H1 (cell line): ENCODE data around the gene RBM4B. TPM values are rescaled to one million over a fixed set of nuclear protein-coding genes. Genes with fewer than 3 reads are reported as not detected.

ENCODE experiments used
- CHD7 ChIP-seq: fragments of 300-600 bp; sonication (generic); IDR thresholded peaks from 2 replicates; pipeline ENCODE4 v1.7.1; 2012; ENCODE audit warnings: low read length, moderate library complexity, mild to moderate bottlenecking, inconsistent platforms; ENCODE audit not compliant: insufficient replicate concordance
- CTCF ChIP-seq, 3 experiments: IDR thresholded peaks; 1 replicate in 2 of 3; 2 replicates in 1 of 3; pipeline versions ENCODE4 v1.5.1 to v1.6.1; 2011; ENCODE audit warnings: low read length in 3 of 3, mild to moderate bottlenecking in 3 of 3, inconsistent platforms in 2 of 3, low read depth in 1 of 3, moderate library complexity in 1 of 3; ENCODE audit not compliant: insufficient read depth in 1 of 3; ENCODE audit errors: control extremely low read depth in 1 of 3
- GABPA ChIP-seq: IDR thresholded peaks from 2 replicates; pipeline ENCODE4 v1.6.1; 2011; ENCODE audit warnings: mild to moderate bottlenecking, low read length, moderate library complexity, borderline replicate concordance; ENCODE audit not compliant: insufficient read depth
- GTF2F1 ChIP-seq: IDR thresholded peaks from 2 replicates; pipeline ENCODE4 v1.6.1; 2012; ENCODE audit warnings: low read depth, low read length, improper control_type of control experiment, borderline replicate concordance
- HDAC2 ChIP-seq, 2 experiments: fragments of 300-600 bp in 1 of 2; sonication (generic) in 1 of 2; IDR thresholded peaks; 2 replicates each; pipeline ENCODE4 v1.6.1; 2011 to 2012; ENCODE audit warnings: low read depth in 2 of 2, low read length in 2 of 2, mild to moderate bottlenecking in 2 of 2, moderate library complexity in 2 of 2, borderline replicate concordance in 1 of 2, inconsistent platforms in 1 of 2
- KDM4A ChIP-seq: IDR thresholded peaks from one replicate; pipeline ENCODE4 v1.7.1; 2012; ENCODE audit warnings: low read depth, mild to moderate bottlenecking, moderate library complexity, low read length, inconsistent platforms; ENCODE audit not compliant: severe bottlenecking
- RXRA ChIP-seq: IDR thresholded peaks from 2 replicates; pipeline ENCODE4 v1.6.1; 2011; ENCODE audit warnings: low read depth, mild to moderate bottlenecking, low read length, moderate library complexity; ENCODE audit not compliant: insufficient read depth
- ZNF274 ChIP-seq: IDR thresholded peaks from 2 replicates; pipeline ENCODE4 v1.7.0; 2012; ENCODE audit warnings: low read length, borderline replicate concordance; ENCODE audit errors: extremely low read depth
- polyA plus RNA-seq, 7 experiments: library from polyadenylated mRNA; depleted of rRNA in 3 of 7; stranded (reverse) in 5 of 7; unstranded in 2 of 7; fragments of >200 nt in 5 of 7; fragments of 200-250 nt in 2 of 7; gene quantifications; 1 replicate in 5 of 7; 2 replicates in 1 of 7; 4 replicates in 1 of 7; pipeline versions ENCODE4 v1.2.1 to v1.2.3, GENCODE V29; 2011 to 2013; ENCODE audit warnings: missing spikeins in 2 of 7, mixed read lengths in 2 of 7
- total RNA-seq: library from RNA; stranded (reverse); fragmentation: NEBNext Ultra II Directional; extraction: Animal tissue kit (Norgen Biotek cat#: 25700); gene quantifications from 2 replicates; pipeline ENCODE4 v1.2.1, GENCODE V29; 2021

The RBM4B gene
- total and polyA plus RNA-seq, 2 of the 8 experiments (the other 6 are each of a cell fraction or from before 2014, with no cell fraction given): 27.5 to 30.5 TPM

DNA sequence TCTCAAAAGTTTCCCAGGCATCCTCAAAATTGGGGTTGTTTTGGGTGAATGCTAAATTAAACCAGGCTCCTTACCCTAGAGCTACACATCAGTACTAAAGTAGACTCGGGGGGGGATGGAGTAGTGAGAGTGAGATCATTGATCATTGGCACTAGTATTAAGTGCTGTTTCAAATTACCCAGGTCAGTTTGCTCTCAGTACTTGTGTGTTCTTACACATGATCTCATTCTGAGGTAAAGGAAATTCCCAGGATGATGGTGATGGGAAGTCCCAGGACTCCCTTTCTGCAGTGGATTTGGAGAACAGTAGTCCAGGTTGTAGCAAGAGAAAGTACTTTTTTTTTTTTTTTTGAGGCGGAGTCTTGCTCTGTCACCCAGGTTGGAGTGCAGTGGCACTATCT is 26.7 kb downstream of the RBM4B start (continued):
- TF ChIP-seq CHD7 (no peak), CTCF (IDR thresholded peaks at IDR 0.05; ENCODE audit: control extremely low read depth in 1 of 3, insufficient read depth in 1 of 3, low read depth in 1 of 3, low read length in 3 of 3) (no peak), KDM4A (no peak), RXRA (no peak), GTF2F1 (no peak), HDAC2 (IDR thresholded peaks at IDR 0.05; ENCODE audit: borderline replicate concordance in 1 of 2, low read depth in 2 of 2, low read length in 2 of 2) (no peak), GABPA (no peak), ZNF274 (no peak)
